GM23338 (cell line): Measurements from ENCODE around the gene OR8A1. TPM values are rescaled to one million over a fixed set of nuclear protein-coding genes. Genes with fewer than 3 reads are reported as not detected.

Experiments used
- ATAC-seq: fragments of 200-7000 bp; cut with Tn5 transposase; 3 replicates; pipeline ENCODE4 v1.9.1; 2020
- DNase-seq: peaks from one replicate; pipeline ENCODE4 v3.0.0-alpha.2; 2015; ENCODE audit warnings: low spot score
- H2AFZ ChIP-seq: fragments of 200-600 bp; sonication (generic); 2 replicates; pipeline ENCODE4 v1.8.0; 2016; ENCODE audit warnings: antibody characterized with exemption, mild to moderate bottlenecking, moderate library complexity
- H3F3A ChIP-seq: fragments of 200-600 bp; sonication (generic); replicated peaks from 2 replicates; pipeline ENCODE4 v1.8.0; 2017; ENCODE audit warnings: antibody characterized with exemption, mixed run types, low read depth
- H3K27ac ChIP-seq: fragments of 200-600 bp; sonication (generic); 2 replicates; pipeline ENCODE4 v1.6.1; 2016; ENCODE audit warnings: low read depth
- H3K27me3 ChIP-seq: fragments of 200-600 bp; sonication (generic); 2 replicates; pipeline ENCODE4 v1.8.0; 2016; ENCODE audit warnings: mild to moderate bottlenecking, mixed run types, moderate library complexity; ENCODE audit not compliant: insufficient read depth
- H3K36me3 ChIP-seq: fragments of 200-600 bp; sonication (generic); 2 replicates; pipeline ENCODE4 v1.8.0; 2016; ENCODE audit warnings: mild to moderate bottlenecking; ENCODE audit not compliant: insufficient read depth
- H3K4me1 ChIP-seq: fragments of 200-600 bp; sonication (generic); 2 replicates; pipeline ENCODE4 v1.8.0; 2016; ENCODE audit warnings: mild to moderate bottlenecking, moderate library complexity; ENCODE audit not compliant: insufficient read depth
- H3K4me2 ChIP-seq: fragments of 200-600 bp; sonication (generic); 2 replicates; pipeline ENCODE4 v1.7.1; 2017; ENCODE audit warnings: mixed run types
- H3K4me3 ChIP-seq: fragments of 200-600 bp; sonication (generic); 2 replicates; pipeline ENCODE4 v1.6.1; 2016; ENCODE audit warnings: mixed run types
- H3K79me2 ChIP-seq: fragments of 200-600 bp; sonication (generic); replicated peaks from 2 replicates; pipeline ENCODE4 v1.8.0; 2017; ENCODE audit warnings: mild to moderate bottlenecking; ENCODE audit not compliant: insufficient read depth
- H3K9me2 ChIP-seq: fragments of 200-600 bp; sonication (generic); 2 replicates; pipeline ENCODE4 v1.8.0; 2017; ENCODE audit not compliant: insufficient read depth
- H4K20me1 ChIP-seq: fragments of 200-600 bp; sonication (generic); replicated peaks from 2 replicates; pipeline ENCODE4 v1.8.0; 2017; ENCODE audit warnings: mild to moderate bottlenecking; ENCODE audit not compliant: insufficient read depth
- H3K27ac Mint-ChIP-seq: 2 replicates; pipeline ENCODE4 v1.8.0; 2020; ENCODE audit warnings: inconsistent platforms, mild to moderate bottlenecking, moderate library complexity, mixed read lengths
- H3K27me3 Mint-ChIP-seq: 3 replicates; pipeline ENCODE4 v1.8.0; 2022; ENCODE audit warnings: low read depth, mild to moderate bottlenecking, moderate library complexity, mixed read lengths, inconsistent platforms; ENCODE audit not compliant: insufficient read depth, poor library complexity
- H3K36me3 Mint-ChIP-seq: 3 replicates; pipeline ENCODE4 v1.8.0; 2021; ENCODE audit warnings: low read depth, mild to moderate bottlenecking, inconsistent platforms, moderate library complexity, mixed read lengths
- H3K4me1 Mint-ChIP-seq: 3 replicates; pipeline ENCODE4 v1.8.0; 2020; ENCODE audit warnings: mild to moderate bottlenecking, inconsistent platforms, mixed read lengths
- H3K4me3 Mint-ChIP-seq: 3 replicates; pipeline ENCODE4 v1.8.0; 2021; ENCODE audit warnings: moderate library complexity, mild to moderate bottlenecking, inconsistent platforms, mixed read lengths
- H3K9me3 Mint-ChIP-seq: 3 replicates; pipeline ENCODE4 v1.8.0; 2020; ENCODE audit warnings: moderate library complexity, mild to moderate bottlenecking, inconsistent platforms, mixed read lengths
- CREB1 ChIP-seq: fragments of 250-450 bp; sonication (Bioruptor Pico); IDR thresholded peaks from 2 replicates; pipeline ENCODE4 v1.5.0; 2020; ENCODE audit warnings: low read depth, mild to moderate bottlenecking, moderate library complexity
- ETS1 ChIP-seq: IDR thresholded peaks from 2 replicates; pipeline ENCODE4 v1.6.1; 2016; ENCODE audit warnings: antibody characterized with exemption
- EZH2 ChIP-seq: fragments of 200-600 bp; sonication (generic); IDR thresholded peaks from one replicate; pipeline ENCODE4 v1.8.0; 2017; ENCODE audit warnings: antibody characterized with exemption, mild to moderate bottlenecking, low read depth; ENCODE audit not compliant: unreplicated experiment
- EZH2phosphoT487 ChIP-seq: fragments of 200-600 bp; sonication (generic); IDR thresholded peaks from one replicate; pipeline ENCODE4 v1.8.1; 2018; ENCODE audit warnings: antibody characterized with exemption; ENCODE audit not compliant: unreplicated experiment
- JUNB ChIP-seq: IDR thresholded peaks from one replicate; pipeline ENCODE4 v1.6.1; 2016; ENCODE audit warnings: antibody characterized with exemption; ENCODE audit not compliant: unreplicated experiment
- NANOG ChIP-seq: IDR thresholded peaks from 2 replicates; pipeline ENCODE4 v1.6.1; 2016; ENCODE audit warnings: antibody characterized with exemption, borderline replicate concordance
- POLR2AphosphoS5 ChIP-seq: IDR thresholded peaks from 2 replicates; pipeline ENCODE4 v1.6.1; 2016; ENCODE audit warnings: antibody characterized with exemption, low read depth
- REST ChIP-seq: IDR thresholded peaks from one replicate; pipeline ENCODE4 v1.6.1; 2018; ENCODE audit warnings: antibody characterized with exemption; ENCODE audit not compliant: unreplicated experiment
- STAT1 ChIP-seq: IDR thresholded peaks from one replicate; pipeline ENCODE4 v1.6.1; 2016; ENCODE audit warnings: antibody characterized with exemption; ENCODE audit not compliant: unreplicated experiment
- ZNF114 ChIP-seq: fragments of 250-450 bp; sonication (Bioruptor Pico); IDR thresholded peaks from 2 replicates; pipeline ENCODE4 v1.5.0; 2020; ENCODE audit warnings: mild to moderate bottlenecking, moderate library complexity
- ZNF331 ChIP-seq: fragments of 250-450 bp; sonication (Bioruptor Pico); IDR thresholded peaks from 2 replicates; pipeline ENCODE4 v1.5.0; 2020; ENCODE audit warnings: low read depth, mild to moderate bottlenecking, moderate library complexity
- ZNF462 ChIP-seq: fragments of 250-450 bp; sonication (Bioruptor Pico); IDR thresholded peaks from 2 replicates; pipeline ENCODE4 v1.5.0; 2020; ENCODE audit warnings: mild to moderate bottlenecking, moderate library complexity
- polyA plus RNA-seq: library from polyadenylated mRNA; unstranded; fragments of >200 nt; fragmentation: Nextera tagmentation; extraction: Ambion mirVana; gene quantifications from 2 replicates; pipeline ENCODE4 v1.2.1, GENCODE V29; 2016
- total RNA-seq: library from RNA; depleted of rRNA; stranded (reverse); fragments of >200 nt; shearing (Covaris generic); gene quantifications from 2 replicates; pipeline ENCODE4 v1.2.3, GENCODE V29; 2014
- TF ChIP-seq, protein P1 (sequence below), 2 experiments: fragments of 200-600 bp in 1 of 2; sonication (generic) in 1 of 2; conservative IDR thresholded peaks; 2 replicates each; pipeline versions ENCODE4 v1.5.1 to v1.6.1; 2016 to 2017; ENCODE audit warnings: antibody characterized with exemption in 2 of 2, low read depth in 2 of 2, mild to moderate bottlenecking in 2 of 2, moderate library complexity in 1 of 2

Gene OR8A1
- total and polyA plus RNA-seq, 2 experiments from 2014 or later, result not detected

DNA sequence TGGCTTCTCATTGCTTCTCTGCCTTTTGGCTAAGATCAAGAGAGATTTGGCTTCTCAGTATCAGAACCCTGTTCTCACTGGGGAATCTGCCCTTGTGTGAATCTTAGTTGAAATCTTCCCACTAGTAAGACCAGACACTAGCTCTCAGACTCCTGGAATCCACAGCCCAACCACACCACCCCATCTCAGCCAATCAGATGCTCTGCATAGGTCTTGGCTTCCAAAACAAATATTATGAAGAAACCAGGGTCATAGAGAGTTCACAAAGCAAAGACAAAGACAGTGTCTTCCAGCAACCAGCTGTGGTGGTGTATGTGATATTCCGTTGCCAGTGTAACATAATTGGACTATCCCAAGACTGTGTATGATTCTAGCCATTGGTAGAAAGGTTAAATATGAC lies 31.8 kb upstream of the OR8A1 start (continued):
- no peak for TF ChIP-seq REST

- H3K9me3 Mint-ChIP-seq, result no peaks in the 10 kb centered on the region
- no peaks in the 10 kb centered on the region for H3K36me3 ChIP-seq
- H3K27ac Mint-ChIP-seq, result no peak overlapping the region
- H3K36me3 Mint-ChIP-seq, result no peaks in the 10 kb centered on the region
- H3K4me2 ChIP-seq, result no peak overlapping the region
- peaks cover 14% of the 10 kb centered on the region for H3K4me1 Mint-ChIP-seq
- no peak overlapping the region for H3K4me3 ChIP-seq
- H3K27me3 ChIP-seq, result no peaks in the 10 kb centered on the region
- H3K4me3 Mint-ChIP-seq, result no peak overlapping the region
- peaks cover 7% of the 10 kb centered on the region for H3K27me3 Mint-ChIP-seq
- H4K20me1 ChIP-seq, result no peaks in the 10 kb centered on the region
- DNase-seq (no peak), ATAC-seq (no peak)
- H3K27ac ChIP-seq, result no peak overlapping the region
- H3F3A ChIP-seq, result no peaks in the 10 kb centered on the region
- H3K4me1 ChIP-seq, result peaks cover 10% of the 10 kb centered on the region
- no peaks in the 10 kb centered on the region for H3K79me2 ChIP-seq
- peaks cover 10% of the 10 kb centered on the region for H3K9me2 ChIP-seq
- H2AFZ ChIP-seq, result no peak overlapping the region
- TF ChIP-seq STAT1, result no peak
- no peak for TF ChIP-seq NANOG
- no peak for TF ChIP-seq JUNB
- no peak for TF ChIP-seq EZH2phosphoT487
- TF ChIP-seq CREB1, result no peak
- no peak for TF ChIP-seq EZH2
- no peak for TF ChIP-seq ZNF114 (CRISPR knock-in tag)
- TF ChIP-seq ZNF462, result no peak
- no peak for TF ChIP-seq ZNF331 (CRISPR knock-in tag)
- TF ChIP-seq, protein P1, sequence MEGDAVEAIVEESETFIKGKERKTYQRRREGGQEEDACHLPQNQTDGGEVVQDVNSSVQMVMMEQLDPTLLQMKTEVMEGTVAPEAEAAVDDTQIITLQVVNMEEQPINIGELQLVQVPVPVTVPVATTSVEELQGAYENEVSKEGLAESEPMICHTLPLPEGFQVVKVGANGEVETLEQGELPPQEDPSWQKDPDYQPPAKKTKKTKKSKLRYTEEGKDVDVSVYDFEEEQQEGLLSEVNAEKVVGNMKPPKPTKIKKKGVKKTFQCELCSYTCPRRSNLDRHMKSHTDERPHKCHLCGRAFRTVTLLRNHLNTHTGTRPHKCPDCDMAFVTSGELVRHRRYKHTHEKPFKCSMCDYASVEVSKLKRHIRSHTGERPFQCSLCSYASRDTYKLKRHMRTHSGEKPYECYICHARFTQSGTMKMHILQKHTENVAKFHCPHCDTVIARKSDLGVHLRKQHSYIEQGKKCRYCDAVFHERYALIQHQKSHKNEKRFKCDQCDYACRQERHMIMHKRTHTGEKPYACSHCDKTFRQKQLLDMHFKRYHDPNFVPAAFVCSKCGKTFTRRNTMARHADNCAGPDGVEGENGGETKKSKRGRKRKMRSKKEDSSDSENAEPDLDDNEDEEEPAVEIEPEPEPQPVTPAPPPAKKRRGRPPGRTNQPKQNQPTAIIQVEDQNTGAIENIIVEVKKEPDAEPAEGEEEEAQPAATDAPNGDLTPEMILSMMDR (conservative IDR thresholded peaks at IDR 0.05; ENCODE audit: low read depth in 2 of 2), result no peak
- TF ChIP-seq ETS1, result no peak
- TF ChIP-seq POLR2AphosphoS5, result no peak
Observed at GRCh38 chr11:124541204-124541603, 28.6 kb upstream of the OR8A1 start.
